Parathyroid adenoma (tissue), 2 donors: Measurements from ENCODE around the gene GPALPP1.

ENCODE experiments used
- H2AFZ ChIP-seq: fragments of 300-600 bp; sonication (generic); one replicate; pipeline ENCODE4 v1.7.0; 2017; ENCODE audit warnings: antibody characterized with exemption, mild to moderate bottlenecking
- H3K27ac ChIP-seq: fragments of 300-600 bp; sonication (generic); one replicate; pipeline ENCODE4 v1.7.0; 2017
- H3K27me3 ChIP-seq: fragments of 300-600 bp; sonication (generic); one replicate; pipeline ENCODE4 v1.7.0; 2017; ENCODE audit warnings: low read length; ENCODE audit not compliant: control insufficient read depth, insufficient read depth
- H3K36me3 ChIP-seq: fragments of 300-600 bp; sonication (generic); one replicate; pipeline ENCODE4 v1.7.0; 2017; ENCODE audit warnings: low read length; ENCODE audit not compliant: control insufficient read depth, insufficient read depth
- H3K4me1 ChIP-seq: fragments of 300-600 bp; sonication (generic); one replicate; pipeline ENCODE4 v1.7.0; 2017; ENCODE audit warnings: control low read depth
- H3K4me2 ChIP-seq: fragments of 300-600 bp; sonication (generic); one replicate; pipeline ENCODE4 v1.7.0; 2017; ENCODE audit warnings: low read length
- H3K4me3 ChIP-seq: fragments of 300-600 bp; sonication (generic); one replicate; pipeline ENCODE4 v1.7.0; 2017; ENCODE audit warnings: low read depth, low read length
- H3K79me2 ChIP-seq: fragments of 300-600 bp; sonication (generic); one replicate; pipeline ENCODE4 v1.7.0; 2017; ENCODE audit warnings: control low read depth
- H3K9ac ChIP-seq: fragments of 300-600 bp; sonication (generic); one replicate; pipeline ENCODE4 v1.7.0; 2017; ENCODE audit warnings: mild to moderate bottlenecking
- H3K9me3 ChIP-seq: fragments of 300-600 bp; sonication (generic); one replicate; pipeline ENCODE4 v1.7.0; 2017; ENCODE audit warnings: low read length; ENCODE audit not compliant: control insufficient read depth
- TF ChIP-seq, protein P1 (sequence below): fragments of 300-600 bp; sonication (generic); IDR thresholded peaks from one replicate; pipeline ENCODE4 v1.7.0; 2017; ENCODE audit warnings: antibody characterized with exemption, mild to moderate bottlenecking
- donor health status: primary hyperparathyroidism.

The GPALPP1 gene

DNA sequence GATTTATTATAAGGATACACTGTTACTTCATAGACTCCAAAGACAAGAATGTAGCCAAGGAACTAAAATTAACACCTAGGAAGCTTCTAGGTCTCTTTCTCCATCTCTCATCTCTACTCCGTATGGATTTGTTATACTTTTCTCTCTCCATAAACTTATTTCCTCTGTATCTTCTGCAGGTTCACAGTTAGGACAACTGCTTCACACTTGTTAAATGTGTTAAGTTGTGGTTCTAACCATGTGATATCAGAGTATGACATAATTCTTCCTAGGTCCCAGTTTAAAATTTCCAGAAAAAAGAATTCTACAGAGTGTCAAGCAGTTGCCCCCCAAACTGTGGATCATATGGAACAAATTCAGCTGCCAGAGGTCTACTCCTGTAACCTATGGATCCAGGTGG, 88.7 kb downstream of the GPALPP1 start:
- H3K27ac ChIP-seq = no peak overlapping the region
- TF ChIP-seq, protein P1, sequence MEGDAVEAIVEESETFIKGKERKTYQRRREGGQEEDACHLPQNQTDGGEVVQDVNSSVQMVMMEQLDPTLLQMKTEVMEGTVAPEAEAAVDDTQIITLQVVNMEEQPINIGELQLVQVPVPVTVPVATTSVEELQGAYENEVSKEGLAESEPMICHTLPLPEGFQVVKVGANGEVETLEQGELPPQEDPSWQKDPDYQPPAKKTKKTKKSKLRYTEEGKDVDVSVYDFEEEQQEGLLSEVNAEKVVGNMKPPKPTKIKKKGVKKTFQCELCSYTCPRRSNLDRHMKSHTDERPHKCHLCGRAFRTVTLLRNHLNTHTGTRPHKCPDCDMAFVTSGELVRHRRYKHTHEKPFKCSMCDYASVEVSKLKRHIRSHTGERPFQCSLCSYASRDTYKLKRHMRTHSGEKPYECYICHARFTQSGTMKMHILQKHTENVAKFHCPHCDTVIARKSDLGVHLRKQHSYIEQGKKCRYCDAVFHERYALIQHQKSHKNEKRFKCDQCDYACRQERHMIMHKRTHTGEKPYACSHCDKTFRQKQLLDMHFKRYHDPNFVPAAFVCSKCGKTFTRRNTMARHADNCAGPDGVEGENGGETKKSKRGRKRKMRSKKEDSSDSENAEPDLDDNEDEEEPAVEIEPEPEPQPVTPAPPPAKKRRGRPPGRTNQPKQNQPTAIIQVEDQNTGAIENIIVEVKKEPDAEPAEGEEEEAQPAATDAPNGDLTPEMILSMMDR = no peak
- H3K9ac ChIP-seq = no peak overlapping the region
- H3K27me3 ChIP-seq = no peaks in the 10 kb centered on the region
- H3K4me2 ChIP-seq = no peak overlapping the region
- no peaks in the 10 kb centered on the region for H3K79me2 ChIP-seq
- no peak overlapping the region for H2AFZ ChIP-seq
- no peaks in the 10 kb centered on the region for H3K4me1 ChIP-seq
- H3K9me3 ChIP-seq = no peaks in the 10 kb centered on the region
- H3K4me3 ChIP-seq = no peak overlapping the region
- no peaks in the 10 kb centered on the region for H3K36me3 ChIP-seq
